Right lobe of liver (tissue), 4 donors: ENCODE results near the gene LYRM1.

ENCODE experiments used
- POLR2A ChIP-seq: fragments of 450-650 bp; IDR thresholded peaks from one replicate; pipeline ENCODE4 v1.6.1; 2017; ENCODE audit warnings: antibody characterized with exemption, mild to moderate bottlenecking
- TF ChIP-seq, protein P1 (sequence below), 4 donors: fragments of 200-600 bp in 3 of 4; fragments of 450-650 bp in 1 of 4; IDR thresholded peaks; one replicate each; pipeline versions ENCODE4 v1.5.1 to v1.8.0; 2016 to 2022; ENCODE audit warnings: antibody characterized with exemption in 4 of 4, mild to moderate bottlenecking in 2 of 4
- donor health status: DM: no; HTN: no; CAD: no.
- donor health status: DM: no; HTN: no; CAD: no.
- donor health status: DM: no; HTN: yes; CAD: no.

- TF ChIP-seq, protein P1, sequence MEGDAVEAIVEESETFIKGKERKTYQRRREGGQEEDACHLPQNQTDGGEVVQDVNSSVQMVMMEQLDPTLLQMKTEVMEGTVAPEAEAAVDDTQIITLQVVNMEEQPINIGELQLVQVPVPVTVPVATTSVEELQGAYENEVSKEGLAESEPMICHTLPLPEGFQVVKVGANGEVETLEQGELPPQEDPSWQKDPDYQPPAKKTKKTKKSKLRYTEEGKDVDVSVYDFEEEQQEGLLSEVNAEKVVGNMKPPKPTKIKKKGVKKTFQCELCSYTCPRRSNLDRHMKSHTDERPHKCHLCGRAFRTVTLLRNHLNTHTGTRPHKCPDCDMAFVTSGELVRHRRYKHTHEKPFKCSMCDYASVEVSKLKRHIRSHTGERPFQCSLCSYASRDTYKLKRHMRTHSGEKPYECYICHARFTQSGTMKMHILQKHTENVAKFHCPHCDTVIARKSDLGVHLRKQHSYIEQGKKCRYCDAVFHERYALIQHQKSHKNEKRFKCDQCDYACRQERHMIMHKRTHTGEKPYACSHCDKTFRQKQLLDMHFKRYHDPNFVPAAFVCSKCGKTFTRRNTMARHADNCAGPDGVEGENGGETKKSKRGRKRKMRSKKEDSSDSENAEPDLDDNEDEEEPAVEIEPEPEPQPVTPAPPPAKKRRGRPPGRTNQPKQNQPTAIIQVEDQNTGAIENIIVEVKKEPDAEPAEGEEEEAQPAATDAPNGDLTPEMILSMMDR (IDR thresholded peaks at IDR 0.05): no peak
- TF ChIP-seq POLR2A: no peak
Observed at GRCh38 chr16:20910781-20911321, 10.3 kb downstream of the LYRM1 start.
